CD4-positive, CD25-positive, alpha-beta regulatory T cell (primary cell): ENCODE data around the gene XXYLT1. TPM values are rescaled to one million over a fixed set of nuclear protein-coding genes. Genes with fewer than 3 reads are reported as not detected.

ENCODE experiments used
- ATAC-seq, 2 donors: fragments of 150-1000 bp; cut with Tn5 transposase; one replicate each; pipeline ENCODE4 v1.10.0; 2021; ENCODE audit warnings: low read depth in 2 of 2, moderate number of reproducible peaks in 2 of 2, moderate library complexity in 1 of 2
- DNase-seq, 3 donors: peaks; one replicate each; pipeline versions ENCODE4 v3.0.0 to v3.0.0-alpha.2; 2012 to 2022; ENCODE audit warnings: mixed read lengths in 1 of 3
- H3K27ac ChIP-seq: one replicate; pipeline ENCODE4 v1.7.0; 2013; ENCODE audit warnings: mild to moderate bottlenecking, low read length; ENCODE audit not compliant: insufficient read depth, poor library complexity, severe bottlenecking
- H3K27me3 ChIP-seq: one replicate; pipeline ENCODE4 v1.7.0; 2013; ENCODE audit warnings: low read length; ENCODE audit not compliant: control insufficient read depth, insufficient read depth
- H3K36me3 ChIP-seq: one replicate; pipeline ENCODE4 v1.7.0; 2013; ENCODE audit warnings: mild to moderate bottlenecking, low read length, moderate library complexity; ENCODE audit not compliant: control insufficient read depth, insufficient read depth
- H3K4me1 ChIP-seq: 2 replicates; pipeline ENCODE4 v1.7.0; 2013; ENCODE audit warnings: mild to moderate bottlenecking, low read length; ENCODE audit not compliant: insufficient read depth, control insufficient read depth, poor library complexity, severe bottlenecking
- H3K4me3 ChIP-seq: one replicate; pipeline ENCODE4 v1.7.0; 2013; ENCODE audit warnings: low read depth, mild to moderate bottlenecking, low read length, moderate library complexity
- H3K9me3 ChIP-seq, 2 experiments: 1 replicate in 1 of 2; 2 replicates in 1 of 2; pipeline ENCODE4 v1.7.0; 2013; ENCODE audit warnings: low read length in 2 of 2, mild to moderate bottlenecking in 1 of 2, moderate library complexity in 1 of 2; ENCODE audit not compliant: control insufficient read depth in 2 of 2
- H3K27ac Mint-ChIP-seq, 3 donors: one replicate each; pipeline ENCODE4 v1.8.0; 2020 to 2022; ENCODE audit warnings: mild to moderate bottlenecking in 3 of 3, mixed read lengths in 3 of 3, moderate library complexity in 2 of 3
- H3K27me3 Mint-ChIP-seq: one replicate; pipeline ENCODE4 v1.8.0; 2022; ENCODE audit warnings: mild to moderate bottlenecking, mixed read lengths
- H3K36me3 Mint-ChIP-seq: one replicate; pipeline ENCODE4 v1.8.0; 2020; ENCODE audit warnings: mixed read lengths
- H3K4me1 Mint-ChIP-seq, 4 donors: one replicate each; pipeline ENCODE4 v1.8.0; 2020 to 2022; ENCODE audit warnings: mixed read lengths in 4 of 4, mild to moderate bottlenecking in 1 of 4
- H3K4me3 Mint-ChIP-seq, 4 donors: one replicate each; pipeline ENCODE4 v1.8.0; 2020 to 2022; ENCODE audit warnings: mild to moderate bottlenecking in 4 of 4, mixed read lengths in 4 of 4, moderate library complexity in 3 of 4
- H3K9me3 Mint-ChIP-seq, 7 donors: one replicate each; pipeline ENCODE4 v1.8.0; 2020 to 2022; ENCODE audit warnings: mixed read lengths in 7 of 7, mild to moderate bottlenecking in 3 of 7, moderate library complexity in 2 of 7
- polyA plus RNA-seq, 4 donors: library from polyadenylated mRNA; unstranded; fragments of 300-500 nt; fragmentation: Illumina TruSeq; gene quantifications; one replicate each; pipeline ENCODE4 v1.2.3, GENCODE V29; 2021
- total RNA-seq: library from RNA; stranded (reverse); gene quantifications from one replicate; pipeline ENCODE4 v1.2.3, GENCODE V29; 2022

The XXYLT1 gene
- total and polyA plus RNA-seq, 5 donors from 2014 or later, result 3.9 to 6.4 (median 5.7) TPM

GRCh38 chr3:195226900-195227447 lies 44.0 kb downstream of the XXYLT1 start:
- Histone ChIP-seq H3K4me1 (peaks cover 3% of the 10 kb centered on the region), H3K9me3 (no peaks in the 10 kb centered on the region), H3K27me3 (no peaks in the 10 kb centered on the region), H3K27ac (no peak overlapping the region), H3K4me3 (no peak overlapping the region), H3K36me3 (peaks cover 2% of the 10 kb centered on the region)
- Mint-ChIP-seq H3K36me3 (peaks cover 11% of the 10 kb centered on the region), H3K9me3 (peaks cover 0 to 3% (median 0%) of the 10 kb centered on the region in 7 donors), H3K4me3 (no peak overlapping the region), H3K27ac (peak overlapping the region; percentile 85 to 87 (median 86)), H3K4me1 (peaks cover 5 to 26% (median 16%) of the 10 kb centered on the region in 4 donors), H3K27me3 (peaks cover 4% of the 10 kb centered on the region)
- peak in 1 of 3 donors; percentile 29 for DNase-seq
- ATAC-seq, result peak; percentile 37 to 59

- Histone ChIP-seq H3K27ac (no peak overlapping the region), H3K9me3 (no peaks in the 10 kb centered on the region), H3K36me3 (peaks cover 2% of the 10 kb centered on the region), H3K4me1 (peaks cover 3% of the 10 kb centered on the region), H3K27me3 (no peaks in the 10 kb centered on the region), H3K4me3 (no peak overlapping the region)
- no peak for DNase-seq
- H3K27me3 Mint-ChIP-seq, result peaks cover 4% of the 10 kb centered on the region
- H3K9me3 Mint-ChIP-seq, result no peaks in the 10 kb centered on the region
- no peak for ATAC-seq
- peaks cover 11% of the 10 kb centered on the region for H3K36me3 Mint-ChIP-seq
- H3K27ac Mint-ChIP-seq, result peak overlapping the region; percentile 85 to 87 (median 86)
- no peak overlapping the region for H3K4me3 Mint-ChIP-seq
- peaks cover 5 to 26% (median 16%) of the 10 kb centered on the region in 4 donors for H3K4me1 Mint-ChIP-seq
These were observed 44.5 kb downstream of the XXYLT1 start for GRCh38 chr3:195226445-195226844.

- Histone ChIP-seq H3K4me1 (peaks cover 3% of the 10 kb centered on the region), H3K27ac (no peak overlapping the region), H3K36me3 (peaks cover 2% of the 10 kb centered on the region), H3K4me3 (no peak overlapping the region), H3K9me3 (no peaks in the 10 kb centered on the region), H3K27me3 (no peaks in the 10 kb centered on the region)
- Mint-ChIP-seq H3K27me3 (peaks cover 4% of the 10 kb centered on the region), H3K27ac (no peak overlapping the region), H3K4me3 (no peak overlapping the region), H3K9me3 (no peaks in the 10 kb centered on the region), H3K36me3 (peaks cover 20% of the 10 kb centered on the region), H3K4me1 (peaks cover 5 to 26% (median 16%) of the 10 kb centered on the region in 4 donors)
- no peak for ATAC-seq
- no peak for DNase-seq
These were observed 45.9 kb downstream of the XXYLT1 start for GRCh38 chr3:195224980-195225580.

- no peaks in the 10 kb centered on the region for H3K9me3 ChIP-seq
- DNase-seq (no peak), ATAC-seq (no peak)
- no peaks in the 10 kb centered on the region for H3K27me3 ChIP-seq
- peak overlapping the region in 2 of 3 donors; percentile 13 to 84 for H3K27ac Mint-ChIP-seq
- no peak overlapping the region for H3K27ac ChIP-seq
- H3K9me3 Mint-ChIP-seq, result no peaks in the 10 kb centered on the region
- H3K4me1 Mint-ChIP-seq, result peaks cover 1 to 26% (median 16%) of the 10 kb centered on the region in 4 donors
- peaks cover 2% of the 10 kb centered on the region for H3K36me3 ChIP-seq
- peaks cover 4% of the 10 kb centered on the region for H3K27me3 Mint-ChIP-seq
- peaks cover 20% of the 10 kb centered on the region for H3K36me3 Mint-ChIP-seq
- H3K4me3 ChIP-seq, result no peak overlapping the region
- H3K4me1 ChIP-seq, result peaks cover 3% of the 10 kb centered on the region
- no peak overlapping the region for H3K4me3 Mint-ChIP-seq
These were observed 46.6 kb downstream of the XXYLT1 start for GRCh38 chr3:195224156-195224979.

- ATAC-seq (no peak), DNase-seq (no peak)
- Histone ChIP-seq H3K27ac (no peak overlapping the region), H3K4me3 (no peak overlapping the region), H3K36me3 (peaks cover 2% of the 10 kb centered on the region), H3K4me1 (peaks cover 3% of the 10 kb centered on the region), H3K27me3 (no peaks in the 10 kb centered on the region), H3K9me3 (no peaks in the 10 kb centered on the region)
- peak overlapping the region in 1 of 3 donors; percentile 20 for H3K27ac Mint-ChIP-seq
- no peak overlapping the region for H3K4me3 Mint-ChIP-seq
- H3K4me1 Mint-ChIP-seq, result peaks cover 0 to 14% (median 11%) of the 10 kb centered on the region in 4 donors
- H3K9me3 Mint-ChIP-seq, result no peaks in the 10 kb centered on the region
- peaks cover 24% of the 10 kb centered on the region for H3K36me3 Mint-ChIP-seq
- peaks cover 4% of the 10 kb centered on the region for H3K27me3 Mint-ChIP-seq
These were observed 48.9 kb downstream of the XXYLT1 start for GRCh38 chr3:195221876-195222617.

GRCh38 chr3:195221015-195221853 lies 49.7 kb downstream of the XXYLT1 start:
- peaks cover 0 to 7% (median 4%) of the 10 kb centered on the region in 4 donors for H3K4me1 Mint-ChIP-seq
- ATAC-seq, result no peak

More at GRCh38 chr3:195221015-195221853, 49.7 kb downstream of the XXYLT1 start:
- Mint-ChIP-seq H3K36me3 (peaks cover 19% of the 10 kb centered on the region), H3K27me3 (peaks cover 4% of the 10 kb centered on the region), H3K27ac (peak overlapping the region in 1 of 3 donors; percentile 20), H3K4me3 (no peak overlapping the region), H3K9me3 (no peaks in the 10 kb centered on the region)
- Histone ChIP-seq H3K27me3 (no peaks in the 10 kb centered on the region), H3K4me1 (no peaks in the 10 kb centered on the region), H3K4me3 (no peak overlapping the region), H3K27ac (no peak overlapping the region), H3K36me3 (peaks cover 2% of the 10 kb centered on the region), H3K9me3 (no peaks in the 10 kb centered on the region)
- no peak for DNase-seq
